GM19455 (cell line): Measurements from ENCODE around the gene ZMIZ1.
"Not testable (repeated sequence)": the region's sequence is repeated elsewhere in the genome, so short reads cannot be mapped to it uniquely, and the experiment has no call there.

Experiments used
- ATAC-seq: cut with Tn5 transposase; IDR thresholded peaks from one replicate; pipeline ENCODE4 v1.9.1; 2021; ENCODE audit not compliant: unreplicated experiment

Gene ZMIZ1

DNA sequence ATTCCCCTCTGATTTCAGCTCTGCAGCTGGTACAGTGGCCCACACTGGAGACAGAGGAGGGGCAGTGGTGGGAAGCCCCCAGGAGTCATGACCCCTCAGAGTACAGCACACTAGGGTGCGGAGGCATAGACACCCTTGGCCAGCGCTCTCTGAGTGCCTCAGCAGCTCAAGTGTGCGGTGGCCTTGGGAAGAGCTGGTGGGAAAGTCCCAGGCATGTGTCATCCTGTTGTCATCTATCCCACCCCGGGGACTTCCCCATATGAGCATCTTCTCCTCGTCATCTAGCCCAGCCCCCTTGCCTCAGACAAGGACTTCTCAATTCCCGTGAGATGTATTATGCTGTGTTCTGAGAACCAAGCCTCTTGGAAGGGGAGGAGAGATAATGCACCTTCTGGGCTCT lies 262.9 kb downstream of the ZMIZ1 start:
- ATAC-seq: peak; percentile 60

DNA sequence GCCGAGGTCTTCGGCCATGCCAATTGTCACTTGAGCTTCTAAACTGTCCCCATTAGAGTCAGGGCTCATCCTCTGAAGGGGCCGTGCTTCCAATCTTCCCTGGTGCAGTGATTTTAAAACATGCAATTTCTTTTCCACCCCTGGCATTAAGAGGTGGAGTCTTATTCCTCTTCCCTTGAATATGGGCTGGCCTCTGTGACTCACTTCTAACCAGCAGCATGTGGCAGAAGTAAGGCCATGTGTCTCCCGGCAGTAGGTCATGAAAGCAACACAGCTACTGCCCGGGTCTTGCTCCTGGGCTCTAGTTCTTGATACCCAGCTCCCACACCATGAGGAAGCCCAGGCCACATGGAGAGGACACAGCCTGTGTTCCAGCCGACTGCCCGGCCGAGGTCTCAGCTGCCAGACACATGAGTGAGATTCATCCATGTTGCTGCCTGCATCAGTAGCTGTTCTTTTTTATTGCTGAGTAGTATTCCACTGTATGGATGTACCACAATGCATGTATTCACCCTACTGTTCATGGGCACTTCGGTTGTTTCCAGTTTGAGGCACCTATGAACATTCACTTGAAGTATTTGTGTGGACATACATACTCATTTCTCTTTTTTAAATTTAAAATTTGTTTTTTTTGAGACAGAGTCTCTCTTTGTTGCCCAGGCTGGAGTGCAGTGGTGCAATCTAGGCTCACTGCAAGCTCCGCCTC lies 264.0 kb downstream of the ZMIZ1 start:
- ATAC-seq: not testable (repeated sequence)

DNA sequence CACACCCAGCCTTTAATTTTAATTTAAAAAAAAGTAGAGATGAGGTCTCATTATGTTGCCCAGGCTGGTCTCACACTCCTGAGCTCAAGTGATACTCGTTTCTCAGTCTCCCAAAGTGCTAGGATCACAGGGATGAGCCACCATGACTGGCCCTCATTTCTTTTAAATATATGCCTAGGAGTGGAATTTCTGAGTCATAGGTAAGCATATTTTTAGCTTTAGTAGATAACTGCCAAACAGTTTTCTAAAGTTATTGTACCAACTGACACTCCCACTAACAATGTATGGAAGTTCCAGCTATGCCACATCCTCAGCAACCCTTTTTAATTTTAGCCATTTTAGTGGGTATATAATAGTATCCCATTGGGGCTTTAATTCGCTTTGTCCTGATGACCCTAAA lies 264.7 kb downstream of the ZMIZ1 start:
- ATAC-seq: no peak

DNA sequence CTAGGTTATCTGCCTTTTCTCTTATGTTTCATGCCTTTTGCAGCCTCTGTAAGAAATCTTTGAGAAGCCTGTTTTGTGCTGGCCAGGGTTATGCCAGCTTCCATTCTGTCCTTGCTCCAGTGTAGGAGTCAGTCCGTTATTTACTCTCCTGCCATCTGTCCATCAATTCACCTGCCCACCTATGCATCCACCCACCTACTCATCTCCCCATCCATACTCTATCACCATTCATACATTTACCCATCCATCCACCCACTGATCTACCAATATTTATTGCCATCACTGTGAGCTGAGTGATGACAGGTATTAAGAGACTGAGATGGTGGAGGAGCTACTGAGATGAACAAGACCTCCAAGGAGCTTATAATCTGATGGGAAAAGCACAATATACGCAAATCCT lies 265.8 kb downstream of the ZMIZ1 start:
- no peak for ATAC-seq

DNA sequence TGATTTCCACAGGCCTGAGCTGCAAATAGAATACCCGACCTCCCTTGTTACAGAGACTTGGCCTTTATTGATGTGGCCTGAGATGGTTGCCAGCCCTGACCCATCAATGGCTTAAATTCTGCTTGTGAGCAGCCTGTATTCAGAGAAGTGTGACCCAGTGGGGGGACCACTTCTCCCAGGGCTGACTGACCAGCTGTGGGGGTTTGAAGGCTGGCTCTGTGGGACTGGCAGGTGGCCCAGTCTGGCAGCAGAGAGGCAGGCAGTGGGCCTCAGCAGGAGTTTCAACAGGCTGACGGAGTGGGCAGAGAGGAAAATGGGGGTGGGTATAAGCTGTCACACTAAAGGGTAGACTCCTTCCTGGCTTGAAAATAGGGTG lies 266.3 kb downstream of the ZMIZ1 start:
- no peak for ATAC-seq

DNA sequence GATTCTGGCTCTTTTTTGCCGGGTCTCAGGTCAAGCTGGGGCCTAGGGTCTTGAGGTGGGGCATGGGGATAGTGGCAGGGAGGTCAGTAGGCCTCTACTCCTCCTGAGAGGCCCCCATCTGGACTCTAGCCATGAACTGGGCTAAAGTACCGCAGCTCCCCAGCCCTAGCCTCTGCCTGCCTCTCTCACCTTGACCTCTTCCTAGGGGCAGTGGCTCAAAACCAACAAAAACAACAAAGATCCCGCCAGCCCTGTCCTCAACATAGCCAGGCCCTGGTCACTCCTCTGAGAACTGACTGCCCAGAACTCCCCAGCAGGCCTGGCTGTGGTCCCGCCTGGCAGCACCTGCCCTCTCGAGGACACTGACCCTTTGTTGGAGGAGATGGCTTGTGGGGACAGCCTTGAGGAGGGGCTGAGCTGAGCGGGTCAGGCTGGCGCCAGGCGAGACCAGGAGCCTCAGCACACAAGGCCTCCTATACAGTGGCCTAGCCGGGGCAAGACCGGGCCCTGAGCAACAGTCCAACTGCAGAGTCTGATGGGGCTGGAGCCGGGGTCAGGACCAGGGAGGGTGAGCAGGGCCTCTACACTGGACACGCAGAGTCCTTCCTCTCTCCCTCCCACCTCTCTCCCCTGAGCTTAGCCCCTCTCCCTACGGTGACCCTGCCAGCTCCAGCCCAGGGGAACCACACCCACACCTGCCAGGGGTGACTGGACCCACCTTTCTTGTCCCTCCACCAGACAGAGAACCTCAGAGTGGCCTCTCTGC lies 266.9 kb downstream of the ZMIZ1 start:
- no peak for ATAC-seq

DNA sequence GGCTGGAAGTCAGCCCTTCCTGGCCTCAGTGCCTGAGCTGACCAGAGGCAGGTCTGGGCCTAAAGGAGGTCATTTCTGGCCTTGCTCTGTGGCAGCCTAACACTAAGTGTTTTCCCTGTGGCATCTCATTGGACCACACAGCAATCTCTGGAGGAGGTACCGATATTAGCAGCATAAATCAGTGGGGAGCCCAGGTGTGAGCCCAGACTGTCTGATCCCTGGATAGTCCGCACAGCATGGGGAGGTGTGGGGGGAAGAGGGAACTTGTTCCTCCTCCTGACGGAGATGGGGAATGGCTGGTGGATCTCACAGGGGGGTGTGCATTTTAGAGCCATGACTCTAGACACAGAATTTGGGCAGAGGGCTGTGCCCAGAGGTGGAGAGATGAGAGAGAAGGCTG lies 267.5 kb downstream of the ZMIZ1 start:
- ATAC-seq: no peak

DNA sequence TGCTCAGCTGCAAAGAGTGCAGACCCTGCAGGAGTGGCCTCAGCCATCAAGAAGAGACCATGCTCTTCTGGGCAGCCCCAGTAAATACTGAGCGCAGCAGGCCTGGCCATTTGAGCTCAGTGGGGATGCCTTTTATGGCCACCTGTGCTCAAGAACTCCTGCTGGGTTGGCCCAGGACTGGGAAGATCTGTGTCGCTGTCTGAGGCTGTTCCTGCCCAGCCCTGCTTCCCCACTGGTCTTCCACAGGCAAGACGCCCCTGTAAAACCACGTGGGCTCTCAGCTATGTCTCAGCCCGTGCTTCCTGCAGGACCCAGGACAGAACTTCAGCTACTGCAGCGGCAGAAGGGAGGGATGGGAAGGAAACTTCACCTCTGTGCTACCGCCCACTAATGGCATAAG lies 268.0 kb downstream of the ZMIZ1 start:
- no peak for ATAC-seq

DNA sequence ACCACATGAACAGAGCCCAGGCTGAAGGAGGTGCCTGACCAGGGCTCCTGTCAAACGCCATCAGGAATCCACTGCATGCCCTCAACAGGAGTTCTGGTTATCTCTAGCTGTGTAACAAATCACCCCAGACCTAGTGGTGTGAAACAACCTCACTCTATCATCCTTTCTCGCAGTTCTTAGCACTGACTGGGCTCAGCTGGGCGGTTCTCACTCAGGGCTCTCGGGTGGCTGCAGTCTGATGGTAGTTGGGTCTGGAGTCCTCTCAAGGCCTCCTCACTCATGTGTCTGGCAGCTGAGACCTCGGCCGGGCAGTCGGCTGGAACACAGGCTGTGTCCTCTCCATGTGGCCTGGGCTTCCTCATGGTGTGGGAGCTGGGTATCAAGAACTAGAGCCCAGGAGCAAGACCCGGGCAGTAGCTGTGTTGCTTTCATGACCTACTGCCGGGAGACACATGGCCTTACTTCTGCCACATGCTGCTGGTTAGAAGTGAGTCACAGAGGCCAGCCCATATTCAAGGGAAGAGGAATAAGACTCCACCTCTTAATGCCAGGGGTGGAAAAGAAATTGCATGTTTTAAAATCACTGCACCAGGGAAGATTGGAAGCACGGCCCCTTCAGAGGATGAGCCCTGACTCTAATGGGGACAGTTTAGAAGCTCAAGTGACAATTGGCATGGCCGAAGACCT lies 269.2 kb downstream of the ZMIZ1 start:
- ATAC-seq: not testable (repeated sequence)

DNA sequence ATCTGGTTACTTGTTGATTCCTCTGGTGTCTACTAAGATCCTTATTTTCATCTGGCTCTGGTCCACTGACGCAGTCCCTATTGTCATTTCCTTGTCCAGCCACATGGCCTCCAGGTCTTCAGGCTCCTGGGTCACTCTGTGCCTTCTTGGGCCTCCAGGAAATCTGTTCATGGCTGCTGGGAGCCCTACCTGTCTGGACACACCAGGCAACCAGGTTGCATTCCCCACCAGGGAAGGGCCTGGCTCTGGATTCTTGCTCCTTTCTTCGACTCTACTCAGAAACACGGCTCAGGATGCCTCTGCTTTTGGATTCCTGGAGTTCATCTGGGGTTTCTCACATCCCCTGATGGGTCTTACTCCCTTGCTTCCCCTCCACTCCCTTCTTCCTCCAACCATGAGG lies 270.5 kb downstream of the ZMIZ1 start:
- ATAC-seq: no peak

DNA sequence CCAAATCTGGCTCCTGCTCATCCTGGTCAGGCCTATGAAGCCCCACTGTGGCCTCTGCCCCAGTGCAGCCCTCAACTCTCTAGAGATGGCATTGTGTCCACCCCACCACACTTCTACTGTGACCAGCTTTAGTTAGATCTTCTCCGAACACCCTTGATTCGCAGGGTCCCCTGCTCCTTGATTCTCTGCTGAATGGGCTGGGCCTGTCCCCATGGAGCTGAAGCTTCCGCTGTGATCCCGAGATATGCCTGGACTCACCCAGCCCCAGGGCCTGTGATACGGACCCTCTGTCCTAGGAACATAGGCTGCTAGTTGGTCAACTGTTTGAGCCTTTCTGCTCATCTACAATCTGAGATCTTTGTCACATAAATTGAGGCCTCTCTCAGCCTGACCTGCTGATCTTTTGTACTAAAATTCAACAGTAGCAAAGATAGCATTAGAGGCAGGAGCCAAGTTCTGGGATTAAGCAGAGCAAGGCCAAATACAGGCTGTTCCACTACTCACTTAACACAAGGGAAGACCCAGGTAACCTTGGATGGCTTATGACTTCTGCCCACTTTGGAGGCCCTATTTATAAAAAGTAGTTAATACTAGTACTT lies 272.0 kb downstream of the ZMIZ1 start:
- no peak for ATAC-seq

DNA sequence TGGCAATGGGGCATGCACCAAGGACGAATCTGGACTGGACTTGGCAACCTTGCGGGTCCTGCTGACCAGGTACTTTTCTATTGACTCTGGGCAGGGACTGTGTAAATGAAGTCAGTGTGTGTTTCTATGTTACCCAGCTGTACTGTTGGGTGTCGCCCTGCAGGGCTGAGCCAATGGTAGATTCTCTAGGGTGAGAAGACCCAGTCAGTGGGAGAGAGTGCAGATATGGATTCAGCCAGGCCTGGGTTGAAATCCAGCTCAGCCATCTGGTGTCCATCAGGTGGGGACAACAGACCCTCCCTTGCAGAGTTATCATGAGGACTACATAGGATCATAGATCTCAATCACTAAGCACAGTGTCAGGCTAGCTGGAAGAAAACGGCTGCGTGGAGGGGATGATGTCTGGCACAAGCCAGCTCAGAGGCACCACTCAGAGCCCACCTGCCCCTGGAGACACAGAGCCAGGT lies 273.6 kb downstream of the ZMIZ1 start:
- ATAC-seq: no peak

DNA sequence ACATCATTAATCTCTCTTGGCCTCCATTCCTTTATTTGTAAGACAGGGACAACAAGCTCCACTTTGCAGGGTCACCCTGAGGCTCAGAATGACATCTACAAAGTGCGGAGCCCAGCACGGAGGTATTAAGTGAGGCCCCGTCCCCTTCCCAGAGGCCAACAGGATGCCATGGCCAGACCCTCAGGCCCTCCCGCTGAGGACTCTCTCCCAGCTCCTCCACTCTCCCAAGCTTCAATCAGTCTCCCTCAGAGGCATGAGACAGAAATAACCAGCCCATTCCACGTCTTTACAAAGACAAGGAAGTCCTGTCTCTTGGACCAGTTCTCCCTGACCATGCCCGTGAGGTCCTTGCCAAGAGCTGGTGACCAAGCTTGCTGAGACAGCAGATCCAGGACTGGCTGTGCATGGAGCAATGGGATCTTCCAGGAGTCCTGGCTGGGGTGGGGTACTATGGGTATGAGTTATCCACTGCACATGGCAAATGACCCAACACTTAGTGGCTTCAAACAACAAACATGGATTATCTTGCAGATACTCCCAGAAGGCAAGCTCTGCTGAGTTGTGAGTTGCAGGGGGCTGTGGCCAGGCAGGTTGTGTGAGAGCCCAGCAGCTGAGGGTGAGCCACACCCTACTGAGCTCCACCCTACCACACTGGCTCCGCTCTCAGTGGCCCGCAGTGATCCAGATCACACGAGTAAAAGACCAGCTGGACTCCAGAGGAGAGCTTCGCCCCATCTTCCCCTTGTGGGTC lies 274.2 kb downstream of the ZMIZ1 start:
- no peak for ATAC-seq

DNA sequence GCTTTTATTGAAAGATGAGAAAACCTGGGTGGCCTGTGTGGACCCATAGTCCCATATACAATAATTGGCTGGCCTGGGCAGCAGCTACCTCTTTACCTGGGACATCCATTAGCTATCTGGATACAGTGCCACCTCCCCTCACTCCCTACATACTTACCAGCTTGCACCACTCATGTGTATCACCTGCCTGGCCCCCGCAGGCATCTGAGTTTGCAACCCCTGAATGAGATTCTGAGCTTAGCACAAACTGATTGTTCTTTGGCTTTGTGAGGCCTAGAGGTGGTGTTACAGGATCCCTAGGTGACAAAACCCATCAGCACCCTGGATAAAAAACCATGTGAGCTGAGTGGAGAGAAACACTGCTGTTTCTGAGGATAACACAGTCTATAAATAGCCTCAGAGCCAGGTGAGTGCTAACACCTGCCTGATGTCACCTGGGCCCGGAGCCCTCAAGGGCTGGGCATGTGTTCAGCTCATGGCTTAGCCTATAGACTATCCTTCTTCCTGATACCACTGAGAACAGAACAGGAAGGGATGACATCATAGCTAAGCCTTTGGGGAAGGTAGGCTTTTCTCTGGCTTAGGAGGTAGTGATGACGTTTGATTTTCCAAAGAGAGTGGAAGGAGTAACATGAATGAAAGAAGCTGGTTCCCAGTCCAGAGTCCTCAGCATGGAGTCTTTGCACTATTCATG lies 275.9 kb downstream of the ZMIZ1 start:
- no peak for ATAC-seq

DNA sequence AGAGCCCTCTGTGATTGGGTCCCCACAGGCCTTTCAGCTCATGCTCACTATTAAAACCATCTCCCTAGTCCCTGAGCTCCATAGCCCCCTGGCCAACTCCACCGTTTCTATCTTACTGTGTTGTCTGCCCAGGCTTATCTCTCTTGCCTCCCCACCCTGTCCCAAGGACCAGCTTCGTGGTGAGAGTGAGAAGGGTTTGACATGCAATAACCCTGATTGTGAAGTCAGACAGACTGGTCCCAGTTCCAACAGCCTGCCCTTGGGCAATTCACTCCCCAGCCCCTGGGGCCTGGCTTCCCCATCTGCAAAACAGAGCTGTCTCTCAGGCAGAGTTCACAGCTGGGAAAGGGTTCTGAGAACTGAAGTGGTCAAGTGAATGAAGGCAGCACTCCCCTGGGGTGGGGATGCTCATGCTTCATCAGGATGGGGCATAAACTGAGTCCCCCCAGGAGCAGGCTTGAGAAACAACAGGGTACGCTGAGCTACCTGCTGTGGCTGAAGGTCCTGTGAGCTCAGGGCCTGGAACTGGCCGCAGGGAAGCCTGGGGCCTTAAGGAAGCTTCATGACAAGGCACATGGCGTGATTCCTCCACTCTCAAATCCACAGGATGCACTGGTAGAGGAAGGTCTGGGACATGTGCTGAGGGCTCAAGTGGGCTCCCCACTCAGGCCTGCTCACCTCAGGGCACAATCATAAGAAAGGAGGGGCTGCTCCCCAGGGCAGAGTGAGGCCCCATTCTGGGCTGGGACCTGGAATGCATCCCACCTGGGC lies 276.7 kb downstream of the ZMIZ1 start:
- no peak for ATAC-seq

DNA sequence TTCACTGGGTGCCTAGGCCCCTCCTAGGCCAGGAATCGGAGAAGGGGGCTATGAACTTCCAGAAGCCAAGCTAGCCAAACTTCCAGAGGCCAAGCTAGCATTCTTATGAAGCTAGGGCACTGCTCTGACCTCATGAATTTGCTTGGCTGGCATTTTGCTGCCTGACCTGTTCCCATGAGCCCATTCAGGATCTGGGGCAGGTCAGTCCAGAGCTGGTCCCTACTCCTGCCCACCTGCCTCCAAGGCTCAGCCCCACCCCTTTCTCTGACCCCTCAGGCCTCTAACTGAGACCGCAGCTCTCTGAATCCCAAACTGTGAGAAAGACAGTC lies 277.2 kb downstream of the ZMIZ1 start:
- no peak for ATAC-seq

DNA sequence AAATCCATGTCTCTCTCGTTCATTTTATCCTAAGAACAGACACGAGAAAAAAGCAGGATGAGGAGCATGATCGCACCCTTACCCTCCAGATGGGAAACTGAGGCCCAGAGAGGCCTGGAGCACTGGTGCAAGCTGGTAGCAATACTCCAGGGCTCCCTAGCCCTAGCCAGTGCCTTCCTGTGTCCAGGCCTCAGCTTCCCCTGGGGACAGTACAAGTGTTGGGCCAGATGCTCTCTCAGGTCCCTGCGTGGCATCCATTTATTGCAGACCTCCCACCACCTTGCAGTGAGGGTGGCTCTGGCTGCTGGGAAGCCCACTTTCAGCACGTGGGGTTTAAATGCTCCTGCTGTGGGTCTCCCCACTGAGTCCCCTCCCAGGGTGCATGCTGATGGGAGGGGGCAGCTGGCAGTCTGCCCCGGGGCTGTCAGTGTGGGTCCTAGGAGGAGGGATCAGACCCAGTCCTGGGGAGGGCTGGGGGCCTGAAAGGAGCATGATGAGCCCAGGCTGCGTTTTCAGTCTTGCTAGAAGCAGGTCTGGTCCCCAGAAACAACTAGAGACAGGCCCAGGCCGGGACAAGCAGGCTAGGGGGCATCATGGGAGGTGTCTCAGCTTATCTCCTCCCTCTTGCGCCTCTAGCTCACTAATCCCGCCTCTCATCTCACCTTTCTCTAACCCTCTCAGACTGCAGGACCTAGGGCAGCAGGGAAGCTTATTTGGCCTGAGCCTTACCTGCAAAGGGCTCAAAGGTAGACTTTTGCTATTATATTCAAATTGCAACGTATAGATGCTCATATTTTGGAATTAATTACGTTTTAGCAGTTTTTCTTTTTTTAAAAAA lies 277.8 kb downstream of the ZMIZ1 start:
- ATAC-seq: no peak

DNA sequence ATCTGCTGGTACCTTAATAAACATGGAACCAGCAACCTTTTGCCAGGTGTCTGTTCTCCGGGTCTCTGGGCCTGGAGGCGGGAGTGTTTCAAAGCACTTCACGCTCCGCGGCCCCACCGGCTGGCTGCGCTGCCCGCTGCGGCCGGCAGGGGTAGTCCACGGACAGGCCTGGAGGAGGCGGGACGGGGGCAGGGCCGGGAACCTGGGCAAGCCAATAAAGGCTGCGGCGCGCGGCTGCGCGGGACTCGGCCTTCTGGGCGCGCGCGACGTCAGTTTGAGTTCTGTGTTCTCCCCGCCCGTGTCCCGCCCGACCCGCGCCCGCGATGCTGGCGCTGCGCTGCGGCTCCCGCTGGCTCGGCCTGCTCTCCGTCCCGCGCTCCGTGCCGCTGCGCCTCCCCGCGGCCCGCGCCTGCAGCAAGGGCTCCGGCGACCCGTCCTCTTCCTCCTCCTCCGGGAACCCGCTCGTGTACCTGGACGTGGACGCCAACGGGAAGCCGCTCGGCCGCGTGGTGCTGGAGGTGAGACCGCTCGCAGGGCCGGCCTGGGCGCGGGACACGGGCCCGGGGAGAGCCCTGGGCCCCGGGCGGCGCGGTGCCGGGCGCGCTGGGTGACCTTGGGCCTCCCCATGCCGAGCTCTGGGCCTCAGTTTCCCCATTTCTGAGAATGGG lies 278.6 kb downstream of the ZMIZ1 start, which contains the start of gene PPIF:
Gene PPIF (plus strand): TSS at position 244 of the 668 bp plus-strand sequence. CDS start 80 bp downstream, at position 324.
- ATAC-seq: peak; percentile 77
